GM13977 (cell line): ENCODE measurements around the gene PARG.
"Not testable (repeated sequence)": the region's sequence is repeated elsewhere in the genome, so short reads cannot be mapped to it uniquely, and the experiment has no call there.

Experiments used
- DNase-seq: peaks from one replicate; pipeline ENCODE4 v3.0.0; 2012; ENCODE audit warnings: low spot score
- in situ Hi-C: fragments of 300-500 bp; cut with MboI; formaldehyde crosslinking; loops from one replicate; pipeline ENCODE4 v1.12.0; 2022; ENCODE audit warnings: low sequenced_read_pairs, low pct_unique_long_range_greater_than_20kb, mixed read lengths, inconsistent platforms; ENCODE audit not compliant: unreplicated experiment

The PARG gene

DNA sequence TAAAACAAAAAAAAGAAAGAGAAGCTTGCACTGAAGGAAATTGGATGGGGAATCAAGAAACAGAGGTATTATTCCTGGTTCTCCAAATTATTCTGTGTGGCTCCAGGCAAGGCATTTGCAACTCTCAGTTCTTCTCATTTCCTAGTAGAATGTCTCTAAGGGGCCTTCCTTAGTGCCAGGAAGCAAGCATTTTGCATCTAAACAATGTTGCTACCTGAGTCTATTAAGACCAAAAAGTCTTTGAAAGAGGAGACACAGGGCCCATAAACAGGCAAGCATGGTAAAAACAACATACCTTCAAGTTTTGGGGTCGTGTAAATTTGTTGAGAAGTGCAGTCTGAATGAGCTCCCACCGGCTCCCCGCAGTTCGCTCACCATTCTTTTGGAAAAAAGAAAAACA is 19.8 kb downstream of the PARG start:
- DNase-seq, in situ Hi-C loops: not testable (repeated sequence)

DNA sequence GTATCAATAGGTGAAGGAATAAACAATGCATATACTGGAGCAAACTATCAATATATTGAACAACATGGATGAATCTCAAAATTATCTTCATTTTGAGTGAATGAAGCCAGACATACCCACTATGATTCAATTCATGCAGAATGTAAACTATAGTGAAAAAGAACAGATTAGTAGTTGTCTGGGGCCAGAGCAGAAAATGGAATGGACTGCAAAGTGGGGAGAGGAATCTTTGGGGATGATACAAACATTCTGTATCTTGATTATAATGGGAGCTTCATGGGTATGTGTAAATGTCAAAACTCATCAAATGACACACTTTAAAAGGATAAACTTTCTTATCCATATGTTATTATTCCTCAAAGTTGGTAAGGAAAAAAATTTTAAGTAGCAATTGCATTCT is 23.9 kb downstream of the PARG start:
- DNase-seq, in situ Hi-C loops: not testable (repeated sequence)

DNA sequence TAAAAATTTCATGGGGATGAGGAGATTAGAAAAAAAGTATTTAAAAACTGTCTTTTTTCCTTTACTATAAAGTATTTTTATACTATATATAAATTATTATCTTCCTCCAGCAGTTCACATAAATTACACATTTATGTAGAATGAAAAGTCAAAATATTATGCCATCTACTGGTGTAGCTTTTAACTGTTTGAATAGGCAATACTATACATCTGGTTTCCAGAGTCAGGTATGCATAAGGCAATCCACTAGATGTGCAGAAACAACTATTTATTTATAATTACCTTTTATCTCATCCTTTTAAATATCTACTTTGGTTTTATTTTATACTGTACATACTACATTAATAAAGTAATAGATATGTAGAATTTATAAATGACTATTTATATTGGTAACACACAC is 25.4 kb downstream of the PARG start:
- in situ Hi-C loops, DNase-seq: not testable (repeated sequence)

DNA sequence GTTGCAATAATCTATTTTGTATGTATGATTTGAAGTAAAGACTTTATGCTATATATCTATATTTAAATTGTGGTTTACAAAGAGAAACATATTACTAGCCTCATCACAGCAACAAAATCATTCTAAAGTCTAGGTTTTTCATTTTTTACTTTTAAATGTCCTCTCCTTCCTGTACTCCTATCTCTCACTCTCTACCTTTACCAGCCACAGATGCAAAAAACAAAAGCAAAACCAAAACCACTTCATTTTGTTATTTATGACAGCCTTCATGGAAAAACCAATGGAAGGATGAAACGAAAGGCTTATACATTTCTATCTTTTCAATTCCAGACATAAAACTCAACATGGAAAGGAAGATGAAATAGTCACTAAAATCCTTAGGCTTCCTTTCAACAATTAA is 31.5 kb downstream of the PARG start:
- in situ Hi-C loops, DNase-seq: not testable (repeated sequence)

DNA sequence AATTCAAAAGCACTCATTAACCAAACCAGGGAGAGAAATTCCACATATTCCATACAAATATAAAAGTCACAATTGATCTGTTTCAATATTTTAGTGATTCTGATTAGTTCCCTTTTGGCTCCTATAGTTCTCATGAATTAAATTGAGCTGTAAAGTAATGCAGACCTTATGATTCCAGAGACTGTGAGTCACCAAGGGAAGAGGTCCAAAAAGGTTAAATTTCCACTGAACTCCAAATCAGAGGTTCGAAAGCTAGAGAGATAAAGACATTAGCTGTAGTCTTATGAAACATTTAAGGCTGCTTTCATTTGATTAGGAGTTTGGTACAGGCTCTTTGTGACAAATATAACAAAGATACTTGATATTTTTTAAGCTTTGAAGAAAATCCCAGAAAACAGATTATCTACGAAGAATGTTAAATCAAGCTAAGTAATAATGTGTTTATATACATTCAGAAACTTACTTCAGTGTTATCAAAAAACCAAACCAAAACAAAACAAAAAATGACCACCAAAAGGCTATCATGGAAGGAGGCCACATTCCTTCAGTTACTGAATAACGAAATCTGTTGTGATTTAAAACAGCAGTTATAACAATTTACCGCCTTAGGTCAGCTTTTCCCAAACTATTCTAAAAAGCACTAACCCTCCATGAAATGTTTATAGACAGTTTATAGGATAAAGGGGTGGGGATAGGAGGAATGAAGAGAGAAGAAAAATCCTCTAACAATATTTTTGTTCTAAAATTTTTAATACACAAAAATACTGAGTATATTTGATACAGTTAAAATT is 33.3 kb downstream of the PARG start:
- in situ Hi-C loops, DNase-seq: not testable (repeated sequence)

DNA sequence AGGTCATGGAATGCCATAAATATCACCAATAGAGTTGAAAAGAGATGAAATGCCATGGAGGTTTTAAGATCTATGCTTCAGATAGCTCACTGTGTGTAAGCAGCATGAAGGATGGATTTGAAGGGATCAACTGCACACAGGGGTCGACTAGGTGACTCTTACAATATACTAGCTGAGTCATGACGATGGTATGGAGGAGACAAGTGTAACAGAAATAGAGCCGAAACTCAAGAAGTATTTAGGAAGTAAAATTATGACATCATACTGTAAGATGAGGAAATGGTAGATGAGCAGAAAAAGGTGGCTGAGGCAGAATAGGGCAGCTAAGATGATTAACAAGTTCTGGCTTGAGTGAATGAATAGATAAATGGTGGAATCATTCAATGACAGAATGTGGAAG is 38.0 kb downstream of the PARG start:
- in situ Hi-C loops = not testable (repeated sequence)

DNA sequence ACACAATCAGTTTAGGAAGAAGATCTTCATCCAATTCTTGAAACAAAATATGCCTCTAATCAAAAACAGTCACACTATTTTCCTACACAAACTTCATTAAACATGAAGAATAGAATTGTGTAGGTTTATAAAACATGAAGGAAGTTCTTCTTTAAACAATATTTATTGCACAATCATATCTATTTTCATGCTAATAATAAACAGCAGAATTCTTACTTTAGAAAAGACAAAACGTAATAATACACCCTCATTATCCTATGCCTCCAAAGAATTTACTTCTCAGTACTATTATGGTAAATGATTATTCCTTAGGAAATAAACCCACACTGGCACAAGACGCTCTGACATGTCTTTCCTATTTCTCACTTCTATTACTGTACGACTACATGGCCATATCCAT is 41.4 kb downstream of the PARG start:
- in situ Hi-C loops, DNase-seq: not testable (repeated sequence)

More for the DNA sequence above, 38.0 kb downstream of the PARG start:
- DNase-seq = not testable (repeated sequence)

DNA sequence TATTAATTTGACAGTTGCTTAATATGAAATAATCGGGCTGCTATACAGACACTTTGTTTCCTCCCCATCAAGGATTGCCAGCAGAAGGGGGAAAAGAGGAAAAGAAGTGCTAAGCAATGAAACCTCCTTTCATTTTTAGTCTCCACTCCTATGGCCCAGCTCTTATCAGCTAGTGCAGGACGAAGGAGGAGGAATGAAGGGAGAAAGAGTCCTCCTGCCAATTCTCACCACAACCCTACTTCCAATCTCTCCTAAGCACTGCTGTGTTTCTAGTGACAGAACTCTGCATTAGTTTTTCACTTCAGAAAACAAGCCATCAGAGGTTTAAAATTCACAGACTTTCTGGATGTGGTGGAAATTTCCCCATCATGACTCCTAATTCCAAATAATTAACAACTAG is 41.8 kb downstream of the PARG start:
- DNase-seq, in situ Hi-C loops: not testable (repeated sequence)

DNA sequence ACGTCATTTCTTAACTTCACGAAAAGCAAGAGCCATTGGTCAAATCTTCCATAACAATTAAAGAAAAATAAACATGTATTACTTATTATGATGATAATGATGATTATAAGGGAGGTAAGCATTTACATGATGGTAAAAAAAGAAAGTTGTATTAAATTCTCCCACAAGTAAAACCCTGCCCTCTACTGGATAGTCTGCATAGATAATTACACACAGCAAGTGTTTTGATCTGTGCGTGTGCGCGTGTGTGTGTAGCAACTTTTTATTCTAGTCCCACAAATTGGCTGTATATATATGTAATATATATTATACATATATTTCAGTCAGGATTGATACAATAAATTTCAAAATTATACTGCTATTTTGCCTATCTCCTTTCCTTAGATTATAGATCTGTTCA is 51.8 kb downstream of the PARG start:
- in situ Hi-C loops, DNase-seq: not testable (repeated sequence)

DNA sequence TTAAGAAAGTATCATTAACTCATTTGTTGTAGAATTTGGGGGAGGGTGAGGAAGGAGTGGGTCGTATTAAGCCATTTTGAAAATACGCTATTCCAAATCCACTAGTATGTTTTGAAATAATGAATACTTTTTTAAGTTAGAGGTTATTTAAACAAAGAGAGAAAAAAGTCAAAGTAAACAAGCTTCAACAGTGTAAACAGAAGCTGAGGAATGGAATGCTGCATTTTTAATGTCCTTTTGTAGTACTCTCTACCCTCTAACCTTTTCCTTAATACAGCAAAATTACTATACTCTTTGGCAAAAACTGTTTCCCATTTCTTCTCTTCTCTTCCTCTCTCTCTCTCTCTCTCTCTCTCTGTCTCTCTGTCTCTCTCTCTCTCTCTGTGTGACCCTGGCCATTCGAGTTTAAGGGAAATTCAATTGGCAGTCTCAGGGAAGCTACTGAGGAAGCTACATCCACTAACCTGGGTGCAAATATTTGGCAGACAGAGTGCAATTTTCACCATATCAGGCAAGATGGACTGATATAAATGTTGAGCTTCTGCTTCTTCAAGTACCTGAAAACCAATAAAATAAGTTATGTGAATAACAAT is 57.0 kb downstream of the PARG start:
- in situ Hi-C loops, DNase-seq: not testable (repeated sequence)

DNA sequence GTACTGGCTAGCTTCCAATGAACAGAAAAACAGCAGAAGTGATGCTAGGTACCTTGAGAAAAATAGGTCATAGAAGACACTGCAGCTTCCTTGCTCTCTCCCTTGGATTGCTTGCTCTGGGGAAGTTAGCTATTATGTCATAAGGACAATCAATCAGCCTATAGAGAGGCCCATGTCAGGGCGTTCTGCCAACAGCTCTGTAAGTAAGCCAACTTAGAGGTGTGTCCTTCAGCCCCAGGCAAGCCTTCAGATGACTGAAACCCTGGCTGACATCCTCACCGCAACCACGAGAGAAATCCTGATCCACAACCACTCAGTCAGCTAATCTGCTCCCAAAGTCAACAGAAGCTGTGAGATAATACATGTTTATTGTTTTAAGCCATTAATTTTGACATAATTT is 58.0 kb downstream of the PARG start:
- in situ Hi-C loops, DNase-seq: not testable (repeated sequence)

DNA sequence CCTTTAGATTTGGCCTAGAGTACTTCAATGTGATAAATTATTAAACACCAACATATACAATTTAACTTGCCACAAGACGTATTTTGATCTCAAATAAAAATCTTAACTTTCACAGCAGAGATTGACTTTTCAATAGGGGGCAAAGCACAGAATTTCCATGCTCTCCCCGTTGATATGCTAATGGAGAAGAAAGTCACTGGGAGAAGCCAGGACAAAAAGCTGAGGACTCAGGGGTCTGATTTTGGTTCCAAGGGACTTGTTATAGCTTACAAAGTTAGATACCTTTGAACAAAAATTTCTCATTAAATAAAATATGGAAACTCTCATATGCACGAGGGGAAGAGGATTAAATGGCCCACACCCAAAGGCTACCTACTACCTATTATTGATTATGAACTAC is 59.5 kb downstream of the PARG start:
- in situ Hi-C loops, DNase-seq: not testable (repeated sequence)

DNA sequence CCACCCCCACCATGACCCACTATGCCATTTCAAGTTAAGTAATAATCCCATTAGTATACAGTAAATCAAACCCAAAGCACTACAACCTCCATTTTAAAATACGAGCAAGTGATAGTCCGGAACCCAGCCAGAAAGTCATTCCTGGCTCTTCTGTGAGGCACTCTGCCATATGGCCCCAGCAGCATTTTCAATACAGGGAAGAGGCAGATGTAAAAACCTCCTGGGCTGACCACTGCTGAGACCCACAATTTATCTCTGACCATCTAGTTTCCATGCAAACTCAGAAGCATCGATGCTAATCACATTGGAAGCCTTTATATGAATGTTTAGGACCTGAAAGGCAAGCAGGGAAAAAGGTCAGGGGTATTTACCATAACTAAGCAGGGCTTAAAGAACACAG is 69.1 kb downstream of the PARG start:
- DNase-seq, in situ Hi-C loops: not testable (repeated sequence)

DNA sequence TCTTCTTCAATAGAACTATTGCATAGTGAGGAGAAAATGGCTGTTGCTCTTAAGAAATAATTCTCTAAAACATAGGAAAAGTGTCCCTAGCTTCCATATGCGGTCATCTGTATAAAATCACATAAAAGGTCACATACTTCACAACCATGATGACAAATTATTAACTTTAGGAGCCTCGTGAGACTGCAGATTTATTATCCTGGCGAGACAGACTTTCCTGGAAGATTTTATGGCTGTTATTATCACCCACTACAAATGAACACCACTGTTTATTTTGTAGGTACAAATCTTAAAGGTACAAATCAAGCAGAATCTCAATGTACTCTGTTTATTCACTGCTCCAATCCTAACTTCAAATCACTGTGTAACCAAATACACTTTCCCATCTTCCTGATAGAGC is 70.4 kb downstream of the PARG start:
- in situ Hi-C loops, DNase-seq: not testable (repeated sequence)

DNA sequence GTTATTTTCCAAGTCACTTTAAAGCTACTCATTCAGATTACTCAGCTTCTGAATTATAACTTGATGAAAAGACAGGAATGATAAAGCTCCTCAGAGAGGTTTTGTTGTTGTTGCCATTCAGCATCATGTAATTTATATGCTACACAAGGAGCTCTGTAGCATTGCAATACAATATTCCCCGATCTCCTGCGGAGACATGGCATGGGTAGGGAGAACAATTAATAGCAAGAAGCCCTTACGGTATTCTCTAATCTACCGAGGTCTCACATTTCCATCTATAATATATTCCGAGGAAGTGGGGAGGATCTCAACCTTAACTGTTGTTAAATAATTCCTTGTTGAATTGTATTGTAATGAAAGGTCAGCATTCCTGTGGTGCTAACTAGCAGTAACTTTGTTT is 81.9 kb downstream of the PARG start:
- in situ Hi-C loops = not testable (repeated sequence)

DNA sequence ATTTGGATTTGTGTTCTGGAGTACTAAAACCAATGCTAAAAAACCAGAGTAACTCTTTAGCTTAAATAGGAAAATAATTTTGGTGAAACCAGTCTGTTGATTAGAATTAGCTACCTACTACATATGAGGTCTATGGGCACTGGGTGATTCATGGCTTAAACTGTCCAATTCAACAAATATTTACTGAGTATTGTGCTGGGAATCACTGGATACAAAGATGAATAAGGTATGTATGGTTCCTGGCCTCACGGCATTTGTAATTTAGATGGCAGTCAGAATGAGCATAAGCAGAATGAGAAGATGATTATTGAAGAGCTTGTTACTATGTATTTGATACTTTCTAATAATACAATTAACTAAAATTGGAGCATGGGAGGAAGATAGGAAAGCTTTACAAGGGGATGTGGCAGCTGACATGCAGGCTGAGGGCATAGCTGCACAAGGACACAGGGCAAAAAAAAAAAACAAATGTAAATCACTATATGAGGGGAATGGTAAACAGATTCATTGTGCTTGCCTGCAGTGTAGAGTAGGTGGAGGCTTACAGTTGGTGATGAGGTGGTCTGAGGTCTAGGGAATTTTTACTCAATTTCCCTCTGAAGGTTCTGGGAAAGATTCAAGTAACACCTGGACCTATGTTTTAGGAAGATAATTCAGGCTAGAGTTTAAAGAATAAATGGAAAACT is 83.0 kb downstream of the PARG start:
- DNase-seq, in situ Hi-C loops: not testable (repeated sequence)

More for the DNA sequence above, 81.9 kb downstream of the PARG start:
- DNase-seq = not testable (repeated sequence)

DNA sequence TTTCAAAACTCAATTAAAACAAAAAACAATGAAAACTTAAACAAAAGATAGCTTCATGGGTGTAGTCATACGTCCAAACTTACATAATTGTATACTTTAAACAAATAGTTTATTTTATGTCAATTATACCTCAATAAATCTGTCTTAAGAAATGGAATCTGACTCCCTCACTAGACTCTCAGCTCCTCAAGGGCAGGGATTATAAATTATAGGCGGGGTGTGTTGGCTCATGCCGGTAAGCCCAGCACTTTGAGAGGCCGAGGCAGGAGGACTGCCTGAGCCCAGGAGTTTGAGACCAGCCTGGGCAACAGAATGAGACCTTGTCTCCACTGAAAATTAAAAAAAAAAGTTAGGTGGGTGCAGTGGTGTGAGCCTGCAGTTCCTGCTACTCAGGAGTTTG is 92.3 kb downstream of the PARG start:
- in situ Hi-C loops, DNase-seq: not testable (repeated sequence)
